Transverse colon (tissue), 4 donors: ENCODE data around the gene LAMB4. TPM values are rescaled to one million over a fixed set of nuclear protein-coding genes. Genes with fewer than 3 reads are reported as not detected.

ENCODE experiments used
- DNase-seq: peaks from one replicate; pipeline ENCODE4 v3.0.0-alpha.2; 2019
- H3K27ac ChIP-seq, 4 donors: fragments of 200-600 bp; sonication (generic); 2 replicates each; pipeline ENCODE4 v1.5.1; 2016 to 2018; ENCODE audit warnings: inconsistent platforms in 4 of 4
- H3K27me3 ChIP-seq: fragments of 200-600 bp; sonication (generic); 2 replicates; pipeline ENCODE4 v1.5.1; 2017; ENCODE audit warnings: inconsistent platforms
- H3K36me3 ChIP-seq, 4 donors: fragments of 200-600 bp; sonication (generic); 2 replicates each; pipeline ENCODE4 v1.5.1; 2017 to 2019; ENCODE audit warnings: inconsistent platforms in 4 of 4
- H3K4me1 ChIP-seq, 4 donors: fragments of 200-600 bp; sonication (generic); 2 replicates each; pipeline ENCODE4 v1.5.1; 2017 to 2020; ENCODE audit warnings: inconsistent platforms in 4 of 4
- H3K4me3 ChIP-seq, 4 donors: fragments of 200-600 bp; sonication (generic); 1 replicate in 1 of 4; 2 replicates in 3 of 4; pipeline versions ENCODE4 v1.5.1 to v1.6.1; 2017 to 2019; ENCODE audit warnings: inconsistent platforms in 4 of 4
- H3K9me3 ChIP-seq, 2 donors: fragments of 200-600 bp; sonication (generic); 2 replicates each; pipeline ENCODE4 v1.5.1; 2017 to 2019; ENCODE audit warnings: inconsistent platforms in 2 of 2
- EP300 ChIP-seq: sonication (generic); formaldehyde crosslinking; IDR thresholded peaks from one replicate; pipeline ENCODE4 v1.6.1; 2017; ENCODE audit warnings: antibody characterized with exemption, low read depth
- POLR2A ChIP-seq: fragments of 450-650 bp; IDR thresholded peaks from one replicate; pipeline ENCODE4 v1.6.1; 2016; ENCODE audit warnings: antibody characterized with exemption, mild to moderate bottlenecking, moderate library complexity
- POLR2AphosphoS5 ChIP-seq, 3 donors: sonication (generic); formaldehyde crosslinking; IDR thresholded peaks; one replicate each; pipeline ENCODE4 v1.6.1; 2016; ENCODE audit warnings: antibody characterized with exemption in 3 of 3
- WGBS, 2 donors: methylation state at CpG; one replicate each; pipeline ENCODE4 v1.1.5; 2018; ENCODE audit warnings: low coverage in 1 of 2; 5-methylcytosine and 5-hydroxymethylcytosine counted together
- in situ Hi-C, 4 donors: fragments of 200-750 bp; cut with MboI; loops; one replicate each; pipeline versions ENCODE4 v1.15.0 to v1.15.1; 2017; ENCODE audit warnings: low sequenced_read_pairs in 3 of 4, low pct_ligation_motif_present in 1 of 4, low pct_unique_long_range_greater_than_20kb in 1 of 4
- intact Hi-C: fragments of 100-400 bp; cut with DNase I; formaldehyde crosslinking; loops from one replicate; pipeline ENCODE4 v1.15.1; 2023; ENCODE audit warnings: low total_unique reads
- total RNA-seq, 4 donors: library from RNA; depleted of rRNA; stranded (reverse); fragments of >200 nt; gene quantifications; one replicate each; pipeline ENCODE4 v1.1.0, GENCODE V29; 2016
- TF ChIP-seq, protein P1 (sequence below), 5 experiments: fragments of 200-600 bp in 3 of 5; fragments of 450-650 bp in 2 of 5; sonication (generic) in 3 of 5; IDR thresholded peaks; 1 replicate in 2 of 5; 2 replicates in 3 of 5; pipeline ENCODE4 v1.5.1; 2016 to 2017; ENCODE audit warnings: antibody characterized with exemption in 5 of 5, inconsistent platforms in 3 of 5, mild to moderate bottlenecking in 2 of 5, moderate library complexity in 1 of 5

Gene LAMB4
- total RNA-seq, 4 donors from 2014 or later: not detected

GRCh38 chr7:108069646-108070045 is 60.5 kb downstream of the LAMB4 start:
- Histone ChIP-seq H3K27me3 (no peaks in the 10 kb centered on the region), H3K36me3 (no peaks in the 10 kb centered on the region), H3K27ac (no peak overlapping the region), H3K9me3 (no peaks in the 10 kb centered on the region), H3K4me1 (no peaks in the 10 kb centered on the region), H3K4me3 (no peak overlapping the region)
- TF ChIP-seq, protein P1, sequence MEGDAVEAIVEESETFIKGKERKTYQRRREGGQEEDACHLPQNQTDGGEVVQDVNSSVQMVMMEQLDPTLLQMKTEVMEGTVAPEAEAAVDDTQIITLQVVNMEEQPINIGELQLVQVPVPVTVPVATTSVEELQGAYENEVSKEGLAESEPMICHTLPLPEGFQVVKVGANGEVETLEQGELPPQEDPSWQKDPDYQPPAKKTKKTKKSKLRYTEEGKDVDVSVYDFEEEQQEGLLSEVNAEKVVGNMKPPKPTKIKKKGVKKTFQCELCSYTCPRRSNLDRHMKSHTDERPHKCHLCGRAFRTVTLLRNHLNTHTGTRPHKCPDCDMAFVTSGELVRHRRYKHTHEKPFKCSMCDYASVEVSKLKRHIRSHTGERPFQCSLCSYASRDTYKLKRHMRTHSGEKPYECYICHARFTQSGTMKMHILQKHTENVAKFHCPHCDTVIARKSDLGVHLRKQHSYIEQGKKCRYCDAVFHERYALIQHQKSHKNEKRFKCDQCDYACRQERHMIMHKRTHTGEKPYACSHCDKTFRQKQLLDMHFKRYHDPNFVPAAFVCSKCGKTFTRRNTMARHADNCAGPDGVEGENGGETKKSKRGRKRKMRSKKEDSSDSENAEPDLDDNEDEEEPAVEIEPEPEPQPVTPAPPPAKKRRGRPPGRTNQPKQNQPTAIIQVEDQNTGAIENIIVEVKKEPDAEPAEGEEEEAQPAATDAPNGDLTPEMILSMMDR (IDR thresholded peaks at IDR 0.05): no peak
- DNase-seq: no peak
- 74 to 82% methylated on average over 1 to 2 of the region's 2 CpGs for WGBS, 2 donors
- in situ Hi-C loops: no loop called here
- intact Hi-C loops: no loop called here

GRCh38 chr7:108067844-108068243 is 62.3 kb downstream of the LAMB4 start:
- no peaks in the 10 kb centered on the region for H3K27me3 ChIP-seq
- no peaks in the 10 kb centered on the region for H3K36me3 ChIP-seq
- WGBS, 2 donors: 80 to 87% methylated on average over 3 to 7 of the region's 7 CpGs
- intact Hi-C loops: no loop called here
- no peaks in the 10 kb centered on the region for H3K9me3 ChIP-seq
- no peak for DNase-seq
- TF ChIP-seq POLR2AphosphoS5 (IDR thresholded peaks at IDR 0.05) (no peak), POLR2A (no peak), EP300 (no peak)
- TF ChIP-seq, protein P1 (IDR thresholded peaks at IDR 0.05): no peak
- H3K27ac ChIP-seq: no peak overlapping the region
- H3K4me1 ChIP-seq: no peaks in the 10 kb centered on the region
- in situ Hi-C loops: no loop called here
- H3K4me3 ChIP-seq: no peak overlapping the region

DNA sequence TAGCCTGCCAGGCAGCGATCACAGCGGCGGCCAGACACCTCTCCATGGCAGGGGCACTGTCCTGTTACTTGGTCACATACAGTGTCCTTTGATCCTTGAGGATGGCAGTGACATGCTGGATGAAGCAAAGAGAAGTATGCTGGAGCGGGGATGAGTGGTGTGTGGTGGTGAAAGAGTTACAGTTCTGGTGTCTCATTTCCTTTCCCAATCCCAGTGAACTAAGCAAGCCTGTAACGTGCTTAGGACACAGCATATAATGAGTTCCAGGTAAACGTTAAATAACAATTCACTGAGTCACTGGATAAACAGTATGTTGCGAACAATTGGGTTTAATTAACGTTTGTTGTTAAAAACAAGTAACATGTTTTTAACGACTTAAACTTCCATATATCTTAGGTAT is 63.7 kb downstream of the LAMB4 start:
- Histone ChIP-seq H3K4me1 (no peaks in the 10 kb centered on the region), H3K9me3 (no peaks in the 10 kb centered on the region), H3K36me3 (no peaks in the 10 kb centered on the region), H3K27me3 (no peaks in the 10 kb centered on the region), H3K27ac (no peak overlapping the region), H3K4me3 (no peak overlapping the region)
- TF ChIP-seq POLR2AphosphoS5 (IDR thresholded peaks at IDR 0.05): no peak
- TF ChIP-seq, protein P1 (IDR thresholded peaks at IDR 0.05): no peak
- no peak for DNase-seq
- in situ Hi-C loops: no loop called here
- 83 to 84% methylated on average over 9 of the region's 9 CpGs for WGBS, 2 donors
- intact Hi-C loops: no loop called here

GRCh38 chr7:108063520-108063933 is 66.6 kb downstream of the LAMB4 start:
- DNase-seq: no peak
- no peak overlapping the region for H3K4me3 ChIP-seq
- H3K27ac ChIP-seq: no peak overlapping the region
- no peaks in the 10 kb centered on the region for H3K9me3 ChIP-seq
- in situ Hi-C loops (no loop called here), intact Hi-C loops (no loop called here)
- H3K36me3 ChIP-seq: no peaks in the 10 kb centered on the region
- no peaks in the 10 kb centered on the region for H3K27me3 ChIP-seq
- TF ChIP-seq POLR2A (no peak), POLR2AphosphoS5 (IDR thresholded peaks at IDR 0.05) (no peak), EP300 (no peak)
- TF ChIP-seq, protein P1 (IDR thresholded peaks at IDR 0.05): no peak
- WGBS, 2 donors: 67 to 83% methylated on average over 1 to 5 of the region's 5 CpGs
- H3K4me1 ChIP-seq: no peaks in the 10 kb centered on the region
